HG02678 (cell line): ENCODE results near the gene TSEN34.
"Not testable (repeated sequence)": the region's sequence is repeated elsewhere in the genome, so short reads cannot be mapped to it uniquely, and the experiment has no call there.

Source experiments
- ATAC-seq: cut with Tn5 transposase; IDR thresholded peaks from one replicate; pipeline ENCODE4 v1.9.1; 2021; ENCODE audit warnings: mild to moderate bottlenecking, moderate library complexity; ENCODE audit not compliant: unreplicated experiment

The TSEN34 gene

DNA sequence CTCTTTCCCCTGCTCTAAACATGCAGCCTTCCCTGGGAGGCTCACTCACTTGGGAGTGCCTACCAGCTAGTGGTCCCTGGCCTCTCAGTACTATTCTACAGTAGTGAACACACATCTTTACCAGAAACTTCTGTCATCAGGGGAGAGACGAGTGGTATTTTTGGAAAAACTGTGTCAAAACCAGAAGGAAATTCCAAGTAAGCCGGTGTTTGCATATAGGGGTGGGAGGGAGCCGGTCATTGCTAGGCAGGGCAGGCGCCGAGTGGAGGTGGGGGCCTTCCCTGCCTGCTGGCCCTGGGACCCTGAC is 16.5 kb downstream of the TSEN34 start:
- no peak for ATAC-seq

DNA sequence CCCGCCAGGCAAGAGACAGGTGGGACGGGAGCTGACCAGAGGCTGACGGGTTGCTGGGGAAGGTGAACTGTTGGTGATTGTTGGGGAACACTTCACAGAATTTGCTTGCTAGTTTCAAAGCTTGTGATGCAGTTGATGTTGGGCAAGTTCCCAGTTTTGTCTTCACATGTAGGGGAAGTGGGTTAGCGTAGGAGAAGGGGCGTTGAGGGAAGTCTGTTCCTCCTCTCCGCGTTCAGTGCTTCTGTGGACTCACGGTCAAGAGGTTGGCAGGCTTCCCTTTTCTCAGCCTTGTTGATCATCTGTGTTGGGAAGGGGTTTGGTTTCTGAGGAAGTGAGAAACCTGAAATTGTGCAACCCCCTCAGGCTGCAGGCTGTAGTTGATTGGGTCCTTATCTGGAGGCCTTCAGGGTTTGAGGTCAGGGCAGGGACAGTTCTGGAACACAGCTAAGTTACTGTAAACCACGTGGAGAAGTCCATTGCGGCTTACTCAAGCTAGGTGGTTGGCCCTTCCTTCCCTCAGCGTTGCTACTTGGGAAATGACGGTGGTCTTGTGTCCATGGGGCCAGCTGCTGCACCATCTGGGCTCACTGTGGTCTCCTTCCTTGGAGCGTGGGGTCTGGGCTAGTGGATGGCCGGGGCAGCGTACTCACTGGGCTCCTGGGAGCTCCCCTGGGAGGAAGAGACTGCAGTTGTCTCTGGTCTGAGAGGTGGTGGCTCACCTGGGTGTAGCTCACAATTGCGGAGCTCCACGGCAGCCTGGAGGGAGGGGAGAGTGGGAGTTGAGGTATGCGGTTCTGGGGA is 17.1 kb downstream of the TSEN34 start:
- ATAC-seq, result peak; percentile 48

- no peak for ATAC-seq
Observed at GRCh38 chr19:54208784-54209057, 17.6 kb downstream of the TSEN34 start.

DNA sequence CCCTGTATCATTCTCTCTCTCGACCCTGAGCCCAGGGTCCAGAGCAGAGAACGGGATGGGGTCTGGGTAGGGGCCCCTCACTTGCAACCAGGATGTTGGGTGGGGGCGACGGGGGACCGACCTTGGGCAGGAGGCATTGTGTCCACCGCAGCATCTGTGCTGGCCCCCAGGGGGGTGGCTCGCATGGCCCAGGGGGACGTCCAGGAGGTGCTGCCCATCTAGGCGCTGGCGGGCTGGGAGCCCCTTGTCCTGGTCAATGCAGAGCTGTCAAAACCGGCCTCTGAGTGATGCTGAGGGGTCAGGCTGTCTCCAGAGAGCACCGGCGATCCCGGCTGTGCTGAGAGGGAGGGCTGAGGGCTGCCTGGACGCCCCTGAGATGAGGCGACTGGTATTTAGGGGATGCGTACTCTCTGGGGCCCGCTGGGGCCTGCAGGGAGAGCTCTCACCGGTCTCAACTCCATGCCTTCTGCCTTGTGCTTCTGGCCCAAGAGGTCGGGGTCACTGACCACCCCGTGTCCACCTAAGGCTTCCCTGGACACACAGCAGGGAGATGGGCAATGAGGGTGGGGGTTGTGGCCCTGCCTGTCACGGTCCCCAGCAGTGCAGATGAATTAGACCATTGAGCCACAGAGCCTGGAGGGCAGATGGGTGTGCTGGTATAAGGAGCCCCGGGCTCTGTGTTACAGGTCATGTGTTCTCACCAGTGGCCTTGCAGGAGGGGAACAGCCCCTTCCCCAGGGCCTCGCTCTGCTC is 18.1 kb downstream of the TSEN34 start:
- ATAC-seq, result no peak

DNA sequence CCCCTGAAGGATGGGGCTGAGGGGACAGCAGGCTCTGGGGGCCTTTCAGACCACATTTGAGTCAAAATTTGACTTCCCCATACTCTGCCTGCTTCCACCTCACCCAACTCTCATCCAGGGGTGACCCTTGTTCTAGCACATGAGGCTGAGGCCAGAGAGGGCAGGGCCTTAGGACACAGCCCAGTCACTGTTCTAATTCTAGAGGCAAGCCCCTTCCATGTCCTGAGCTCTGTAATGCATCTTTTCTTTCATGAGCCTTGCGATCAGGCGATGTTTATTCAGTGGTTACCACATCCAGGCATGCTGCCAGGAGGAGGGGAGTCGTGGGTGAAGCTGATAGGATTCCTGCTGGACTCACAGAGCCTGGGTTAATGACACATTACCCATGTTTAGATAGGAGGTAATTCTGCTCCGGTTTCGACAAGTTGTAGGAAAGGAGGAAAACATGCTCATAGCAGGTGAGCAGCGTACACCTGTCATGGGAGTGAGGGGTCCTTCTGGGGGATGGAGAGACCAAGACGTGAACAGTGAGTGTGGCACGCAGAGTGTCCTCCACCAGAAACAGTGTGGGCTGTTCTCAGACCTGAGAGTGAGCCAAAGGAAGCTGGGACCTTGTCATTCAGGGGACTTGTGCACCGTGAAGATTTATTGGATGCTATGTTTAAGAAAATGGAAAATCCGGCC is 18.8 kb downstream of the TSEN34 start:
- no peak for ATAC-seq

- no peak for ATAC-seq
Observed at GRCh38 chr19:54211235-54211634, 20.1 kb downstream of the TSEN34 start.

GRCh38 chr19:54214217-54214616 is 23.1 kb downstream of the TSEN34 start:
- not testable (repeated sequence) for ATAC-seq

DNA sequence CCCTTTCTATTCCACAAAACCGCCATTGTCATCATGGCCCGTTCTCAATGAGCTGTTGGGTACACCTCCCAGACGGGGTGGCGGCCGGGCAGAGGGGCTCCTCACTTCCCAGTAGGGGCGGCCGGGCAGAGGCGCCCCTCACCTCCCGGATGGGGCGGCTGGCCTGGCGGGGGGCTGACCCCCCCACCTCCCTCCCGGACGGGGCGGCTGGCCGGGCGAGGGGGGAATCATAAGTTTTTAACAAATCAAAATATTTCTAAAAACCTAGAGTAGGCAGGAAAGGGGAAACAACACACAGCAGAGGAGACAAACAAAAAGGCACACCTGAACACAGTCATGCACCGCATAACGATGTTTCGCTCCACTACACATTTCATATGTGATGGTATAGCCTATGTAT is 23.6 kb downstream of the TSEN34 start:
- ATAC-seq, result not testable (repeated sequence)

- no peak for ATAC-seq
Observed at GRCh38 chr19:54216869-54217268, 25.8 kb downstream of the TSEN34 start.

DNA sequence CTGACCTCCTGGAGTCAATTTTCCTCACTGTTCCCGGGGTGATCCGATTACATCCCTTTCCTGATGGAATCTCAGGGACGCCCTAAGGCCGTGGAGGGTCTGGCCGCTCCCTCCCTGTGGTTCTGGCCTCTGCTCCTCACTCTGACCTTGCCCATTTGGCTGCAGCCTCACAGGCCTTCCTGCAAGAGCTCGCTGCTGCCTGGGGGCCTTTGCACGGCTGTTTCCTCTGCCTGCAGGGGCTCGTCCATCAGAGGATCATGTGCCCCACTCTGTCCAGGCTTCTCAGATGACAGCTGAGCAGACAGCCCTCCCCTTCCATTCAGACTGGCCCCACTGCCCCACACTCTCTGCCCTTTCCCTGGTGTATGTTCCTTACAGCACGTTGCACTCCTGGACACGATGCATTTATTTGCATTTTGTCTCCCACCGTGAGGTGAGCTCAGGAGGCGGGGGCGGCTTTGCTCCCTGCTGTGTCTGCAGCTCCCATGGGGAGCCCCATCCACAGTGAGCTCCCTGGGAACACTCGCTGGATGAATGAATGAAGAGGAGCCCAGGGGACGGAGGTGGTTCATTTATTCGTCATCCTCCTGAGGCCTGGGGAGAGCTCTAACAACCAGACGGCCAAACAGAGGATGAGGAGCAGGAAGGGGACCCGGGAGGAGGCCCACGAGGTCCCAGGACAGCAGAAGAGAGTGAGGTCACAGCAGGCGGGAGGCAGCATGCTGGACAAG is 26.6 kb downstream of the TSEN34 start:
- ATAC-seq, result not testable (repeated sequence)

DNA sequence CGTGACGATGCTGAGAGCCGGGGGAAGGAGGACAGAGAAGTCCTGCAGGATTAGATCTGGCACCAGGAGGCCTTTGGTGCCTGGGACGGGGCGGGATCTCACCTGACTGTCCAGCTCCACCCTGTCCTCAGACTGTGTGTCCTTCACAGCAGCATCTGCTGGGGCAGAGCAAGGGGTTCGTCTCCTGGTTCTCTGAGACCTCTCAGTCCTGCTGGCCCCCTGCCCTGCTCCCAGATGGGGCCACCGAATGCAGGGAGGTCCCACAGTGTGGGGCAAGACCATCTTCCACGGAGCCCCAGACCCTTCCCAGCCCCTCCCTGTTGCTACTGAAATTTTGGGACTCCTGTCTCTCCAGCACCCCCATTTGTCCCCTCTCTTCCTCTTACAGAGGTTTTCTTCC is 27.2 kb downstream of the TSEN34 start:
- no peak for ATAC-seq

- no peak for ATAC-seq
Observed at GRCh38 chr19:54218960-54219661, 28.0 kb downstream of the TSEN34 start.

DNA sequence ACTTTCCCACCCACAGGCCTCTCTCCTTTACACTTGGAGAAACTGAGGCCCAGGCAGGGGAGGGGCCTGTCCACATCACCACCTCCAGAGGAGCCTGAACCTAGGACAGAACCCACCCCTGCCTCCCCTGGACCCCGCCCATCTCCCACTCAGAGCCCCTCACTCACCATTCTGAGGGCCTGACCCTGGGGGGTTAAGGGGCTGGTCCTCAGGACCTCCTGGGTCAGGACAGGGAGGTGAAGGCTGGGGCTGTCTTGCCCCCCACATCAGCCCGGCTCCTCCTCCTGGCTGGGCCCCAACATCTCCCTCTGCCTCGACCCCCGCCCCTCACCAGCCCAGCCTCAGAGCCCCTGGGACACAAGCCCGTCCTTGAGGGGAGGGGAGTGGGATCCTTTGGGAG is 28.6 kb downstream of the TSEN34 start:
- not testable (repeated sequence) for ATAC-seq

GRCh38 chr19:54221947-54222346 is 30.8 kb downstream of the TSEN34 start:
- not testable (repeated sequence) for ATAC-seq

GRCh38 chr19:54222474-54223276 is 31.6 kb downstream of the TSEN34 start, which contains the start of gene LILRB3:
LILRB3 (minus strand) TSS chr19:54223007; CDS start chr19:54222976, 31 bp downstream.
- not testable (repeated sequence) for ATAC-seq

- ATAC-seq, result not testable (repeated sequence)
Observed at GRCh38 chr19:54223277-54223936, 32.3 kb downstream of the TSEN34 start.

- ATAC-seq, result not testable (repeated sequence)
Observed at GRCh38 chr19:54223937-54224281, 32.8 kb downstream of the TSEN34 start.

- ATAC-seq, result not testable (repeated sequence)
Observed at GRCh38 chr19:54224619-54225018, 33.5 kb downstream of the TSEN34 start.

- no peak for ATAC-seq
Observed at GRCh38 chr19:54229146-54229545, 38.0 kb downstream of the TSEN34 start.
